GM18868 (cell line): ENCODE results near the gene MGAT3.

ENCODE experiments used
- ATAC-seq: cut with Tn5 transposase; IDR thresholded peaks from one replicate; pipeline ENCODE4 v1.9.1; 2021; ENCODE audit warnings: mild to moderate bottlenecking, moderate library complexity; ENCODE audit not compliant: unreplicated experiment

The MGAT3 gene

DNA sequence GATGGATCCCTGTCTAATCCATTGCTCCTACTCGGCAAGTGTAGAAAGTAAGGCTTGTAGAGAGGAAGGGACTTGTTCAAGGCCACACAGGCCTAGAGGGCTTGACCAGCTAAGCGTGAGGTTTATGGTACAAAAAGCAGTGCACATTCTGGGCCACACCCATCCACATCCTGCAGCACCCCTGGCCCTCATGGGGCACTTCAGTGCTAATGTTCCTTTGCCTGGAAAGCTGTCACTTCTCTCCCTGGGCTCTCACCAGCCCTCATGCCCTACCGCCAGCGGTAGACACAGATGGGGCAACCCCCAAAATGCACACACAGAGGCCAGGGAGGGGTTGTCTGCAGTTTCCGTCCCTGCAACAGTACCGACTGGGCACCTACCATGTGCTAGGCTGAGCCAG is 7.1 kb upstream of the MGAT3 start:
- no peak for ATAC-seq

DNA sequence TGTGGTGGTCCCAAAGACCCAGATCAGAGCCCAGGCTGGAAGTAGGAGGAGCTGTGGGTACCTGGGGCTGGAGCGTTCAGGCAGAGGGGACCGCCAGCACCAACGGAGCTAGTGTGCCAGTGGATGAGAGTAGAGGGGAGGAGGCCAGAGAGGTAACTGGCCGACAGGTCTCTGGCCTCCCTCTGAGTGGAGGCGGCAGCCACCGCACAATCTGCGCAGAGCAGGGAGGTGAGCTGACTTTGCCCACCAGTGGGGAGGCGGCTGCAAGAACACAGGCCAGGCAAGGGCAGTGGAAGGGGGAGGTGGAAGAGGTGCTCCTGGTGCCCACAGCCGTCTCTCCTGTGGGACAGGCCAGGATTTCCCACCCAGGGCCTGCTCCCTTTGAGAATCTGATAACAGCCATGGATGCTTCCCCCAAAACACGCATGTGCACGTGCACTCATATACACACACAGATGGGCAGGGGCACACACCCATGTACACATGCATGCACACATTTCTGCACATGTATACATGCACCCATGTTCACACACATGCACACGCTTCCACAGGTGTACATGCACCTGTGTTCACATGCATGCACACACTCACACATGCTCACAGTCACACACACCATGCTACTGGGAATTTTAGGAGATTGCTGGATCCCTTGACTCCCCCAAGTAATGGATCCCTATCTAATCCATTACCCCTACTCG is 6.4 kb upstream of the MGAT3 start:
- ATAC-seq: no peak

GRCh38 chr22:39452740-39453040 is 4.1 kb upstream of the MGAT3 start:
- ATAC-seq: no peak

GRCh38 chr22:39453765-39454378 is 2.9 kb upstream of the MGAT3 start:
- ATAC-seq: no peak

DNA sequence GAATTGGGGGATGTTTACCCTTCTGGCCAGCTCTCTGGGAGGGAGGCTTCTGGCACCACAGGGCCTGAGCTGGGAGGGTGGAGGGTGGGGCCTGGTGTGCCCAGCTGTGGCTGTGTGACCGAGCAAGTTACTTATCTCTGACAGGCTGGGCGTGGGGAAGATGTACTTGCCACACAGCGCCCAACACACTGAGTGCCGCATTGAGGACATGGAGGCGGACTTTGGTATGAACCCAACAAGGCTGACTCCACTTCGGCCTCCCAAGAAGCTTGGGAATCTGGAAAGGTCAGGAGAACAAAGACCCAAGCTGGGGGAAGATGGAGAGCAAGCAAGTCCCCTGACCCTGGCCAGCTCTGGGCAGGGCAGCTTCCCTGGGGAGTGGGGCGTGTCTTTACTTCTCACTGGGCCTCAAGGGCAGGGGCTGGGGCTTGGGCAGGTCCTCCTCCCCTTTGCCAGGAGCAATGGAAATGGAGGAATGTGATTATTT is 2.4 kb upstream of the MGAT3 start:
- no peak for ATAC-seq

GRCh38 chr22:39457198-39457555 is 365 bp downstream of the MGAT3 start:
- ATAC-seq: no peak

- no peak for ATAC-seq
Observed at GRCh38 chr22:39457556-39458443, 988 bp downstream of the MGAT3 start.

- no peak for ATAC-seq
Observed at GRCh38 chr22:39458444-39459083, 1.8 kb downstream of the MGAT3 start.

GRCh38 chr22:39459681-39460080 is 2.9 kb downstream of the MGAT3 start:
- no peak for ATAC-seq

DNA sequence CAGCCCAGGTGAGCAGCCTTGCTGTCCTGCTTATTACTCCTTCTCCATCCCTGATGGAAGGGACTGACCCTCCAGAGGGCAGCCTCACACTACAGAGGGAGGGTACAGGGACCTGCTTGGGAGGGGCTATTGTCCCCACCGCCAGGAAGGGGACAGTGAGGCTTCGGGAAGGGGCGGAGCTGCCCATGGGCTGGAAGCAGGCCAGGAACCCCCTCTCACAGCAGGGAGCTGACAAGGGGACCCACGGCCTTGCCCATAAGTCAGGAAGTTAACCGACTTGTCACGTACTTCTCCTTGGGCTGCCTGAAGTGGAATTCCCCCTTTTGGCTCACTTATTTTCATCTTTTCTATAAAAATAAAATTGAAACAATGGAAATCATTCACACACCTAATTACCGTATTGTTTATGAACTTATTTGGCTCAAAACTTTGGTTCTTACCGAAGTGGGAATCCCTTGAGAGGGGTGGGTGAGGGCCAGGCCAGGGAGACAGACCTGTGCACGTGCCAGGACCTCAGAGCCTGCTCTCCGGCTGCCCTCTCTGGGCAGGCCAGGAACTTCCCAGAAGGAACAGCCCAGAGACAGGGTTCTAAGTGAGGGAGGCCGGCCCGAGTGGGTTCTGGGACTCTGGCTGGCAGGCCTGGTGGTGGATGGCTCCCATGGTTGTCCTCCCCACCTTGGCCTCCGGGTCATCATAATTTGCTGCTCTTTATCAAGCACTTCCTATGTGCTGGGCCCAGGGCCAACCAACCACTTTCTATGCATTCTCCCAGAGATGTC is 5.8 kb downstream of the MGAT3 start:
- no peak for ATAC-seq

GRCh38 chr22:39463277-39463676 is 6.5 kb downstream of the MGAT3 start:
- ATAC-seq: no peak

DNA sequence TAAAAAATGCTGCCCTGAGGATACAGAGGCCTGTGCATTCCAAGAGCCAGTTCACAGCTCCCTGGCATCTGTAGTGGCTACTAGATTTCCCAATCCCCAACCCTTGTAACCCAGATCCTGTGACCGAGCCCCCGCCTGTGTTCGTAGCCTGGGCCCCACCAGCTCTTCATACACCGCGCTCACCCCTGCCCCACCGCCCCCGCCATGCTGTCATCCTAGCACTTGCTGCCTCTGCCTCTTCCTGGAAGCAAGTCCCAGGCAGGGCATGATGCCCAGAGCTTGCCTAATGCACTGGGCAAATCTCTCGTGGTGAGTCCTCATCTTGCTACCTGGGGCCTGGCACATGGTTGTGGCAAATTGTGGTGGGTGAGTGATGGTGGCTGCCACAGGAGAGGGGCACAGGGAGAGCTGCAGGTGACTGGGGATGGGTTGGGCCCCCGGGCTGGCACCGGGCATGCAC is 7.1 kb downstream of the MGAT3 start:
- ATAC-seq: no peak

DNA sequence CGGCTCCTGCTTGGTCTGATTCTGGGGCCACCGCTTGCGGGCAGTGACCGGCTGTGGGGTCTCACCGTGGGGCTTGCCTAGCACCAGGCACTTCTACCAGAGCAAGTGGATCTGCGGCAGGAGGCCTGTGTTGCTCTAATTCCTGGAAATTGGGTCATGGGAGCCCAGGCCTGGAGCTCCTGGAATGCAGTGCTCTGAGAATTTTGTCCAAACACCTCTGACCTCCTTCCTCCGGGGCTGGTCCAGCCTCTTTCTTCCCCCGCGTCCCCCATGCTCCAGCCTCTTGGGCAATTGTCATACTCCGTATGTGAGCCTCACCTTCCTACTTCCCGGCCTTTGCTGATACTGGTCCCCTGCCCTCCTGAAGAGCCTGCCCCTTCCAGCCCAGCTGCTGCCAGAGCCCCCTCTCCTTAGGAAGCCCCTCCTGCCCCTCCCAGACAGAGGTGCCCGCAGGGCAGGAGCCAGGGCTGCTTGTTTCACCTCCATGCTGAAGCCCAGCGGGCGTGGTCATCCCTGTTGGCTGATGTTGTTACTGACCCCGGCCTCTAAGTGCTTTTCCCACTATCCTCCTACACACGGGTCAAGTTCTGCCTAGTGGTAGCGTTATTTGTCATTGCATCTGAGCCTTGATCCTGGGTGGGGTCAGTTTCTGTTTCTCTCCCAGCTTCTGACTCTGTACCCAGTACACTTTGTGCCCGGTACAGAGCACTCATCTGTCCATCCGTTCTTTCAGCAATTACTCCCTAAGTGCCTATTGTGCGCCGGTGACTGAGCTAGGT is 9.6 kb downstream of the MGAT3 start:
- no peak for ATAC-seq

GRCh38 chr22:39467390-39467895 is 10.6 kb downstream of the MGAT3 start:
- ATAC-seq: no peak

DNA sequence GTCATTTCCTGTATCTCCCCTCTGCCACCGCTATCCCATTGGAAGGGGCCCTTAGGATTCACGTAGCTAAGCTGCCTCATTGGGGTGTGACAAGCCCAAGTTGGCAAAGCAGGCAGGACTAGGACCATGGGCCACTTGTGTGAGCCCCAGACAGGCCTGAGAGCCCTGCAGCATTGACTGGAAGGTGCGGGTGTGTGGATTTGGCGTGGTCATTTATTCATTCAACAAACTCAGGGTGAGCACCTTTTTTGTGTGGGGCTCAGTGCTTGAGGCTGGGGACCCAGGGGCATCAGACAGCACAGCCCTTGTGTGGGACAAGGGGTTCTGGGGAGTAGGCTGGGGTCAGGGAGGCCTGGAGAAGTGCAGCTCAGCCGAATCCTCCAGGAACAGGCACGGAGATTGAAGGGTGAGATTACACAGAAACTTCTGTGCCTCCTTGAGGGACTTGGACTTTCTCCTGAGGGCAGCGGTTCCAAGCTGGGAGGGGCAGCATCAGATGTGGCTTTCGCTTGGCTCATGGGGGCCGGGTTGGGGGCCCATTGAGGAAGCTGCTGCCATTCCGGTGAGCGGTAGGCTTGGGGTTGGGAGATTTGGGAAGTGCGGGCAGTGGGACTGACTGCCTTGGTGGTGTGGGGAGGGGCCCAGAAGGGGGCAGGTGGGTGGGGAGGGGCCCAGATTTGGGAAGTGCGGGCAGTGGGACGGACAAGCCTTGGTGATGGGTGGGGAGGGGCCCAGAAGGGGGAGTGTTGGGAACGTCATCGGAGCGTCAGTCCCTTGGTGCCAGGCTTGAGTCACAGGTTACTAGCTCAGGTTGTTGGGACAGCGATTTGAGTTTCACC is 11.9 kb downstream of the MGAT3 start:
- ATAC-seq: no peak

DNA sequence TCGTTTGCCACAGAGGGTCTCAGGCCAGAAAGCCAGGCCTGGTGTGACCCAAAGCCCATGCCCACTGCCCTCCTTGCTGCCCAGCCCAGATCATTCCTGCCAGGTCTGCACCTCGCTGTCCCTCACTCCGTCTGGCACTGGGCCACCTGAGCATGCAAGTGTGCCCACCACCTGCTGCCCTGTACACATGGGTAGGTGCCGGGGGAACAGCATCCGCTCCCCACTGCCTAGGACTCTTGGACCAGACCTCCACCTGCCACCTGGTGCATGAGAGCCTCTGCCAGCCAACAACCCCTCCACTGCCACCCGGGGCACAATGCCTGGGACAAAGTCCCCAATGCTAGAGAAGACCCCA is 12.5 kb downstream of the MGAT3 start:
- ATAC-seq: no peak

GRCh38 chr22:39469681-39470450 is 13.1 kb downstream of the MGAT3 start:
- no peak for ATAC-seq
